ENCODE measurements around the gene SLC25A47.
A peak's percentile ranks its signal among the peaks of the same experiment; 100 is the strongest.
"Not testable (repeated sequence)": the region's sequence is repeated elsewhere in the genome, so short reads cannot be mapped to it uniquely, and the experiment has no call there.

SLC25A47 gene, protein sequence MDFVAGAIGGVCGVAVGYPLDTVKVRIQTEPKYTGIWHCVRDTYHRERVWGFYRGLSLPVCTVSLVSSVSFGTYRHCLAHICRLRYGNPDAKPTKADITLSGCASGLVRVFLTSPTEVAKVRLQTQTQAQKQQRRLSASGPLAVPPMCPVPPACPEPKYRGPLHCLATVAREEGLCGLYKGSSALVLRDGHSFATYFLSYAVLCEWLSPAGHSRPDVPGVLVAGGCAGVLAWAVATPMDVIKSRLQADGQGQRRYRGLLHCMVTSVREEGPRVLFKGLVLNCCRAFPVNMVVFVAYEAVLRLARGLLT

DNA sequence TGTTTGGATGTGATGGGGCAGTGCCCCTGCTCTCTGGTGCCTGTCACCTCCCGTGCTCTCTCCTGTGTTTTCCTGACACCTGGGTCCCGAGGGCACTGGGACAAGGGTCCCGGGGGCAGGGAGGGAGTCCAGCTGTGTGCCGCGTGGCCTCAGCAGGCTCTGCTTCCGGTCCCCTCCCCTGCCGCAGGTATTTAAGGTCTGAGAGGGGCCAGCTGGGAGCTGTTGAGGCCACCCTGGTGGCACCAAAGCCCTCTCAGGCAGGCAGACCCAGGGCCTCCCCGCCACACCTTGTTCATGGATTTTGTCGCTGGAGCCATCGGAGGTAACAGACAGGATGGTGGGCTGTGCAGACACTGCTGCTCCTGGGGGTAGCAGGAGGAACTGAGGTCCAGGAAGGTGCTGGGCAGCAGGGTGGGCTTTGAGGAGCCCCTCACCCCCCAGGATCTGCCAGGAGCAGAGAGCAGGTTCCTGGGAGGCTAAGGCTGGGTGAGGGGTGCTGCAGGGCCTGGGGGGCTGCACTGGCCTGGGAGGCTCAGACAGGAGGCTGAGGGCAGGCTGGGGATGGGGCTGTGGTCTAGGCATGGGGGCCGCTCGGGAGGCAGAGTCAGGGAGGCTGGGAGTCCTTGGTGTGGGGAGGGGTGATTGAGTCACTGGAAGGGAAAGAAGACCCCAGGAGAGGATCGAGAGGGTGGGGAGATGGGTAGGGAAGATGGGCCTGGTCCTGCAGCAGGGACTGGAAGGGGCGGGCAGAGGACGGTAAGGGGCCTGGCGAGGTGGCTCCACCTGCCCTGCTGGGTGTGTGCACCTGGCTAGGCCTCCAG lies at the start of gene SLC25A47:
Gene SLC25A47 (plus strand): TSS at position 219 of the 821 bp plus-strand sequence. CDS start 76 bp downstream, at position 295.
- DNase-seq (ENCODE audit: low read depth): no peak

DNA sequence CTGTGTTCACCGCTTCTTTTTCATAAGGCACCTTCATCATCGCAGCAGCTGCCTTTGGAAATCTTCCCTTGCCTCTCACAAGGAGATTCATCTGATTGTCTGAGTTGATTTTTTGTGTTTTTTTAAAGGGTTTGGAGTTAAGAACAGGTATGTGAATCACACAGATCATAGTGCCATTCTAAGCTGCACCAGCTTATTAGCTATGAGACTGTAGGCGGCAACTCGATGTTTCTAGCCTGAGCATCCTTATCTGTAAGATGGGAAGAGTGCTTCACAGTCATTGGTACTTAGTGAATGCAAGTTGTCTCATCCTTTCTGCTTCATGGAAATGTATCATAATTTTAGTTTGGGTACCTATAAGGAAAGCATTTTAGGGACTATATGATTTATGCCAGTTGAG lies 48.9 kb upstream of the SLC25A47 start:
- no peak for DNase-seq (ENCODE audit: low read depth)

DNA sequence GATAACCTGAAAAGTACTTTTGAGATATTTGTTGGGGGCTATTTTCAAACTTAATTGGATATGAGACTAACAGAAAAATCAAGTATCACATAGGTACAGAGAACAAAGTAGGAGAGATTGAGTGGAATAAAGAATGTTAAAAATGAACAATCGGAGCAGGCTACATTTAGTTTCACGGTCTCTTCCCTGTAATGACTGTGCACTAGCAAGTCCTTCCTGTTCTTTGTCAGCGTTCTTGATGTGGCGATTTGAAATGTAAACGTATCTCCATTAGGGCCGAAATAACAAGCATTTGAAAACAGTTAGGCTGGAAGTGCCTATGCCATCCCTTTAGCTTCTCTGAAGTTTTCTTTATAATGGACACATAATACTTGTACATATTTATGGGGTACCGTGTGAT lies 47.9 kb upstream of the SLC25A47 start:
- no peak for DNase-seq (ENCODE audit: low read depth)

DNA sequence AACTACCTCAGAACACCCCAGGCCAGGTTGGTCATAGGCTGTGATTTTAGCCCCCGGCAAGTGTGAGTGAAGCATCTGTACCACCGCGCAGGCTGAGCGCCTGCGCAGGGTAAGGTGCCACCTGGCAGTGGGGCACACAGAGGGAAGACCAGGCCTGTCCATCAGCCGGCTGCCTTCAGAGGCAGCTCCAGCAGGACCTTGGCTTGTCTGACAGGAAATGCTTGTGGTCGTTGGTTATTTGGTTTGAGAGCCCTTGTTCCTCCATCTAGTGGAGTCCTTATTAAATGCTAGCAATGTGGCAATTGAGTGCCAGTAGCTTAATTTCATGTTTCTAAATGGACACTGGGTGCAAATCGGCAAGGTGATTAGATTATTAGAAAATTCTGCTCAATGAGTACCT lies 44.4 kb upstream of the SLC25A47 start:
- DNase-seq (ENCODE audit: low read depth): peak; percentile 64

DNA sequence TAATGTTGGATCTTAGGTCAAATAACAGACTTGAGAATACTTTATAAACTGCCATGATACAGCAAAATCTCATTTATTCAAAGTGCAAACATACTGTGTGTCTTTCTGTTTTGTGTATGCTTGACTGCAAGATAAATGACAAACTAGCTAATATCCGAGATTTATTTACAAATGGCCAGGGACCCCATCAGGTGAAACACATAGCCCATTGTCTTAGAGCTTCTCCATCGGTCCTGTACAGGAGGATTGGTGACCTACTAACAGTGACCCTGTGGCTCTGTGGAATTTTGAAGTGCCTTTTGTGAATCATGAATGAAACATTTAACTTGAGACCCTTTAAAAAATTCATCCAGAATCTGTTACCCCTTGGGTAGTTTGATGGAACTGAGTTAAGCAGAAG lies 44.0 kb upstream of the SLC25A47 start:
- no peak for DNase-seq (ENCODE audit: low read depth)

DNA sequence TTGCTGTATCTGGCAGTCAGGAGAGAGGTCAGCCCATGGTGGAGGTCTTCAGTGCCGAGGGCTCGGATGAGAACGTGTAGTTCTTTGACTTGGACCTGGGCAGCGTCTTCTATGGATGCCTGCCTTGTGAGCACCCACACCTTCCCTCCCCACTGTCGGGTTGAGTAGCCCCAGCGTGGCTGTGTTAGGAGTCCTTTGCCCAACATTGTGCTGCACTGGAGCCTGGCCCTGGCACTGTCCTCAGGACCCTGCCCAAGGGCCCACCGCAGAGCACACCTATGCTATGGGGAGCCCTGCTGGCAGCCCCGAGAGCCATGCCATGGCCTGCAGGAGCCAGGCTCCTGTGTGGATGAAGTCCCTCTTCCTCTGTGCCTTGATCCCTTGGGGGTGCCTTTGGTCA lies 43.6 kb upstream of the SLC25A47 start:
- DNase-seq (ENCODE audit: low read depth): no peak

DNA sequence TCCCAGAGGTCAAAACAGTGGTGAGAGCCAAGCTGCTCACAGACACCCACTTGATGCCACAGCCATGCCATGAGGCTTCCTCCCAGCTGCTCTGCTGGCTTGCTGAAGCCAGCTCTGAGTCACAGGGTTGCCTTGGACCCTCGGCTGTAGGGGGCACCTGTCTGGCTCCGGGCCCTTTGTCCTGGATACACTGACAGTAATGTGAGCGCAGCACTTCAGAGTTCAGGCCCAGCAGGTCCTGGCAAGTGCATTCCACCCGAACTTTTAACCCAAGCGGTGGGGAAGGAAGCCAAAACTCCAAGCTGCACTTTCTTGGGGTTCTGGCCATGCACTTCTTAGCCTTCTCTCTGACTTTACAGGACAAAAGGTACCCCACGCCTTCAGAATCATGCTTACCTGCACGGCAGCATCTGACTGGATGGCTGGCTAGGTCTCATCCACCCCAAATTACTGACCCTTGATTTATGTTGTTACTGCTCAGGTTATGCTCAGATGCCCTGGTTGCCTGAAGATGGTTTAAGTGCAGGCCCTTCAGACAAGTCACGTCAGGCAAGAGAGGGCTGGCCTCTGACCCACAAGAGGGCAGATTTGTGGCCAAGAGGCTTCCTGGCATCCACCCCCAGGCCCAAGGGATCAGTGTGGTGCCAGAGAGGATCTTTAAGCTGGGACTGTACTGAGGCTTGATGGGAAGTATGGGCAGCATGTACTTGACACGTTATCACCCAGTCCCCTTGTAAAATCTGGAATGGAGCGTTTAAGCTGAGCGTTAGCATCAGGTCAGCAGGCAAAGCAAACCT lies 41.7 kb upstream of the SLC25A47 start:
- no peak for DNase-seq (ENCODE audit: low read depth)

DNA sequence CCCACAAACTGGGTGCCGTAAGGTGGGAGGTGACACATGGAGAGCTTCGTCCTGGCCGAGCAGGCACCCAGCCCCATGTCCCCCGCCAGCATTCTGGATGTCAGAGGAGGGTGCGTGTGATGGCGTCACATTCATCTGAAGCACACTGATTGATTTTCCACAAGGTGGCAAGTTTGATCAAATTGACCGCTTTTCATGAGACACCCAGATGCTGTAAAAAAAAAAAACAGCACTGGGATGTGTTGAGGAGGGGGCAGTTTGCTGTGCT lies 41.1 kb upstream of the SLC25A47 start:
- DNase-seq (ENCODE audit: low read depth): no peak

DNA sequence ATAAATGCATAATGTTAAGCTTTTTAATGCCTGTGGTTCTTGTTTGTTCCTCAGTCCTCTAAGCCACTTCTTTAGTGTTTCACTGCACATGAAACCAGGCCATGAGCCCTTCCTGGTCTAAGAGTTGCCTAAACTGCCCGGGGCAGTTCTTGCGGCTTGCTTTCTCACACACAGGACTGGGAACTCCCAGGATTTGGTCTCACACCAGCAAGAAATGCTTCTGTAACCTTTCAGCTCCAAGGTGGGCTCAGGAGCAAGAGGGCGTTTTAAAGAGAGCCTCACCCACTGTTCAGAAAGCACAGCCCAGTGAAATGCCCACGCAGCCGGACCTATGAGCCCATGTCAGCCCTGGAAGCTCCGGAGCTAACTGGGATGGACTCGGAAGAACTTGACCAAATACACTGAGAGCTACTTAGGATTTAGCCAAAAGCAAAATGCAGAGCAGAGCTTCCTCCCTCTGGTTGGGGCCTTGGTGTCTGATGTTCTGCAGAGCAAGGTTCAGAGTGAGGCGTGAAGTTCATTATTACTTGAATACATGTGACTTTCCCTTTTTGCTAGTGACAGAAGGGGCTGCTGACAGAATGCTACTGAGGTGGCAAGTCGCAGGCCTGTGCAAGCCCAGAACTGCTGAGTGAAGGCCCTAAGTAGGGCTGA lies 40.2 kb upstream of the SLC25A47 start:
- DNase-seq (ENCODE audit: low read depth): no peak

DNA sequence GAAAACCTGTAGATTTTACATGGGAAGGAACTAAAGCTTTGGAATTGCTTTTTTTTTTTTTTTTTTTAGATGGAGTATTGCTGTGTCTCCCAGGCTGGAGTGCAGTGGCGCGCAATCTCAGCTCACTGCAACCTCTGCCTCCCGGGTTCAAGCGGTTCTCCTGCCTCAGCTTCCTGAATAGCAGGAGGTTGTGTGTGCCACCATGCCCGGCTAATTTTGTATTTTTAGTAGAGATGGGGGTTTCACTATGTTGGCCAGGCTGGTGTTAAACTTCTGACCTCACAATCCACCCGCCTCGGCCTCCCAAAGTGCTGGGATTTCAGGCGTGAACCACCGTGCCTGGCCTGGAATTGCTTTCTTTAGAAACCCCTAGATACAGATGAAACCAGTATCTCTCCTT lies 39.7 kb upstream of the SLC25A47 start:
- not testable (repeated sequence) for DNase-seq (ENCODE audit: low read depth)

DNA sequence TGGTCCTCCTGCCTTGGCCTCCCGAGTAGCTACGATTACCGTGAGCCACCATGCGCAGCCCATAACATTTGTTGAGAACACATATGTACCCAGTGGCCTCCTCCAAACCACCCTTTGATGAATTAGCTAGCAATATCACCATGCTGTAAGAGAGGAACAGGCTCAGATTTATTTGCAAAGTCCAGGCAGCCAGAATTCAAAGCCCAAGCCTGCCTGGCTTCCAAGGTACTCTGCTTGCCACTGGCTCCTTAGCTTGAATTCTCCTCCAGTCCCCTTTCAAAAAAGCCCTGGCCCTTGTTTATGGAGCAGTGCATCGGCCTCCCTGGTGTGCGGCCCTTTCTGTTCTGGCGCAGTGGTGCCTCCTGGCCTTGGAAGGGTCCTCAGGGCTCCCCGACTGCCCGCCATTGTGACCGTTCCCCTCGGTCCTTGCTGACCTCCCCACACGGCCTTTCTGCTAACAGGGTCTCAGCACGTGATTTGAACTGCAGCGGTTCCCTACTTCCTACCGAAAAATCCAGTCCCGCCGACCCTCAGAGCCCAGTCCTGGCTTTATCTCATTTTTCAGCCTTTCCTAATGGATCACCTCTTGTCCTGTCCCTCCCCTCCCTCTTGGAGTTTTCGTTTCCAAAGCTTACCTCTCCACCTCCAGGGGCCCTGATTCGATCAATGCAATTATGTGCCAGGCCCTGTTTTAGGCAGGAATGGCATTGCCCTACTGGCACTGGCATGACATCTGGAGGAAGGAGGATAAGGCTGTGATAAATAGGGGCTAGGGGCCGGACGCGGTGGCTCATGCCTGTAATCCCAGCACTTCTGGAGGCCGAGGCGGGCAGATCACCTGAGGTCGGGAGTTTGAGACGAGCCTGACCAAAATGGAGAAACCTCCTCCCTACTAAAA lies 38.9 kb upstream of the SLC25A47 start:
- no peak for DNase-seq (ENCODE audit: low read depth)

DNA sequence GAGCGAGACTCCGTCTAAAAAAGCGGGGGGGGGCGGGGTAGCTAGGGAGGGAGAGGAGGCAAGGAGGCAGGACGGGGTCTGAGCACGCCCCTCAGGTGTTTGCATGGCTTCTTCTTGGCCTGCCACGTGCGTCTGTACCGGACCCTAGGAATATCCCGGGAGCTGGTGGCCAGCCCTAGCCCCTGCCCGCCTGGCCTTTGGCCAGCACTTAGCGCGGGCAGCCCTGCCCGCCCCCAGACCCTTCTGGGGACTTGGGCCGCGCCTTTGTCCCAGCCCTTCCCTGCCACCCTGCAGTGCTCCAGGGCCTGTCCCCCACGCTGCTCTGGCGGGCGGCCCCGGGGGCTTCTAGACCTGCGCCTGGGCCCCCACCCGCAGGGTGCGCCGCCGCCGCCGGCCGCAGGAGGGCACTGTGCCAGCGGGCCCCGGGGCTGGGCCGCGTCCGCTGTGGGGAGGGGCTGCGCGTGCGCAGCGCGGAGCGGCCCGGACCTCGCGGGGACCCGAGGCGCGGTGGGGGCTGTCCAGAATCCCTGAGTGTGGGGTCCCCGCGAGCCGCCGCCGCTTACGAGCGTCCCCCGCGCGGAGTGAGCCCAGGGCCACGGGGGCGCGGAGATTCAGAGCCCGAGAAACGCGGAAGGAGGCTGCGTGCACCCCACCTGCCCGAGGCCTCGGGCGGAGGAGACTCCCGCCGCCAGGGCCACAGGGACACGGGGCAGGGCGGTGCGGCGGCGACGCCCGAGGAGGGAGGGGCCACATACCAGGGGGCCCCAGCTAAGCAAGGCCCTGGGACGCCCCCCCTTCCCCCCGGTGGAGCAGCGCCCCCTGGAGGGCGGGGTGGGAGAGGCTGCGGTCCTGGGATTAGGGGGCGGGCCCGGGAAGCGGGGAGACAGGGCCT lies 37.9 kb upstream of the SLC25A47 start:
- DNase-seq (ENCODE audit: low read depth): peak; percentile 21

DNA sequence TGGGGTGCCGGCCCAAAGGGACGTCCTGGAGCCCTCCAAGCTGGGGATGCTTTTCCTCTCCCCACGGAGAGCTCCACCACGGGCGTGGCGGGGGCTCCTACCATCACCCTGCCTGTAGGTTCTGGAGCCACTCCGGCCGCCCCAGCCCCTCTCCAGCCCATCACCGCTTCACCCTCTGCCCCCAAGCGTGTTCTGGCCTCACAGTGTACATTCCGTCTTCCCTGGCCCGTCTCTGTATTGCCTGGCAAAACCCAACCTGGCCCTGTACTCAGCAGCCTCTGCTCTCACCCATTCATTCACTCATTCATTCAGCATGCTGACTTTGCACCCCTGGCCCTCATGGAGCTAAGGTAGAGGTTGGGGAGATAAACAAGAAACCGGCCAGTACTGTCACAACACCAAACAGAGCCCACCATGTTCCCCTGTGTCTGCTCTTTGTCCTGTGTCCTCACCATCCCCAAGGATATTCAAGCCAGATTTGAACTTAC lies 37.2 kb upstream of the SLC25A47 start:
- no peak for DNase-seq (ENCODE audit: low read depth)

DNA sequence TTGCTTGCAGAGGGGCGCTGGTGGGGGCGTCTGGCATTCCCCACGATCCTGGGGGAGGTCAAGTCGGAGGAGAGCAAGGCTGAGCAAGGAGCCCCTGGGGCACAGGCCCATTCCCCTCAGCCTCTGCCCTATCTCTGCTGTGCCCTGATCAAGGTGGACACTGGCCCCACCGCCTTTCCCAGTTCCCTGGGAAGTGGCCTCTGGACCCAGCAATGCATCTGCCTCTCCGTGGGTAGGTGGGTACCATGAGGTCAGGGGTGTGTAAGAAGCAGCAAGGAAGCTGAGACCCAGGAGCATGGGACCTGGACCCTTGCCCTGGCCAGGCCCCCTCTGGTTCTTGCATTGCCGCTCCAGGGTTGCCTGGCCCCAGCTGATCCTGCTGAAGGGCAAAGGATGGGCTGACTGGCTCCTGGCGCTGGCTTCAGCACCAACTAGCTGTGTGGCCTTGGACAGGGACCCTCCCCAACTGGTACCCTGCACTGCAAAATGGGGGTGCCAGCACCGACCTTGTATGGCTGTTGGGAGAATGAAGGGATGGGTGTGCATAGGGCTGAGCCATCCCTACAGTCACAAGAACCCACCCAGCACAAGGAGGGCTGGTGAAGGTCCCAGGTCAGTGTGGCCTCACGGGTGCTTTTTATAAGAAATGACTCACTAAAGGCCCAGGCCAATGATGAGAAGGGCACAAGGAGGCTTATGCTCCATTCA lies 36.5 kb upstream of the SLC25A47 start:
- no peak for DNase-seq (ENCODE audit: low read depth)

DNA sequence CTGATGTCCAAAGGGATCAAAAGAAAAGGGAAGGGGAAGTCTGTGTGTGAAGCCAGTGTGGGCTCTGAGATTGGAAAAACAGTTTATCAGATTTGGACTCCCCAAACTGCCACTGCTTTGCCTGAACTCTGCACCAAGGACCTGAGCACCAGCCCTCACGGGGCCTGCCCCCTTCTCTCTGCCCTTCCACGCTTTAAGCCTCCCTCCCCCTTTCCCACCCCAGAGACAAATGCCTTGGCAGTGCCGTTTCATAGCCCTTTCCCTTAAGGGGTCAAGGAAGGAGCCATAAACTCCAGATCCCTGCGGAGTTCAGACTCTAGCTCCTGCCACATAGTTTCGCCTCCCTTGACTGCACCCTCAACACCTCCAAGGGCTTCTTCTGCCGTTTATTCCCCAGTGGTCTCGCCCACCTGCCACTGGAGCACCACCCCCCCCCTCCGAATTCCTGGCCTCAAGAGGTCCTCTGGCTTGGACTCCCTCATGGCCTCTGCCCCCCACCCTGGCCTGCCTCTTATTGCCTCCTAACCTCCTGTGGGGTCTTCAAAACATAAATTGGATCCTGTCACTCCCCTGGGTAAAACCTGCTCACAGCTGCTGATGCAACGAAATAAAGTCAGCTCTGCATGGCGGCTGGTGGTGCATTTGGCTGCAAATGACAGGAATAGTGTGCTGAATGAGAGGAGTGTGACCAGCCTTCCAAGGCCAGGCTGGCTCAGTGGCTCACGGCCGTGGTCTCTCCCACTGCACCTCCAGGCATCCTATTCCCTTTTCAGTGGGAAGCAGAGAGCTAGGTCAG lies 35.7 kb upstream of the SLC25A47 start:
- DNase-seq (ENCODE audit: low read depth): no peak

DNA sequence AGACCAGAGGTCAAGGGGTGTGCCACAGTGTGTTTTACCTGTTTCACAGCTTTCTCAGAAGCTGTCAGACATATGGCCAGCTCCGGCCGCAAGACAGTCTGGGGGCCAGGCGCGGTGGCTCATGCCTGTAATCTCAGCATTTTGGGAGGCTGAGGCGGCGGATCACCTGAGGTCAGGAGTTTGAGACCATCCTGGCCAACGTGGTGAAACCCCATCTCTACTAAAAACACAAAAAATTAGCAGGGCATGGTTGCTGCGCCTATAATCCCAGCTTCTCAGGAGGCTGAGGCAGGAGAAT lies 35.2 kb upstream of the SLC25A47 start:
- DNase-seq (ENCODE audit: low read depth): not testable (repeated sequence)

DNA sequence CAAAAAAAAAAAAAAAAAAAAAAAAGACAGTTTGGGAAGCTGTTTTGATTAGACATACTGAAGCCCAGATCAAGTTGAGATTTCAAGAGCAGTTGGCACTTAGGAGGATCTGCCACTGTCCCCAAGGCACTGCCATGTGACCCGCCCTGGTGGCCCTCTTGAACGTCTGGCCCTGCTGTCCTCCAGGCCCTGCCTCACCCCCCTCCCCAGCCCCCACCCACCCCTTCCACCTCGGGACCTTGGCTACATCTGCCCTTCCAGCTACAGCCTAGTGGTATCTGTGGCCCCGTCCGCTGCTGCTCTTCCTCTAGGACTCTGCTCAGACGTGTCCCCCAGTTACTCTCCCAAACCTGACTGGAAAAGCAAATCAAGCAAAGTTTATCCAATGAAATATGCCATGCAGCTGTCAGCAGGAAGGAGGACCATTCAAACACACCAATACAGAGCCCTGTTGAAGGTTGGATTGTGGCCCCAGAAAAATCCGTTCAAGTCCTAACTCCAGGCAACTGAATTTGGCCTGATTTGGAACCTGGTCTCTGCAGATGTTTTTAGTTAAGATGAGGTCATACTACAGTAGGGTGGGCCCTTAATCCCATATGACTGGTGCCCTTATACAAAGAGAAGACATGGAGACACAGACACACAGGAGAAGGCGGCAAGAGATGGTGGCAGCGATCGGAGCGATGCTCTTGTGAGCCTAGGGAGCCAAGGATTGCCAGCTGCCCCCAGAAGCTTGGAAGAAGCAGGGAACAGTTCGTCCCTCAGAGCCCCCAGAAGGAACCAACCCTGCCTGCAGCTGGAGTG lies 34.6 kb upstream of the SLC25A47 start:
- DNase-seq (ENCODE audit: low read depth): no peak
